GM21528 (cell line): ENCODE measurements around the gene ASB3.
A peak's percentile ranks its signal among the peaks of the same experiment; 100 is the strongest.
"Not testable (repeated sequence)": the region's sequence is repeated elsewhere in the genome, so short reads cannot be mapped to it uniquely, and the experiment has no call there.

Experiments
- ATAC-seq: cut with Tn5 transposase; IDR thresholded peaks from one replicate; pipeline ENCODE4 v1.9.1; 2021; ENCODE audit warnings: mild to moderate bottlenecking, moderate library complexity; ENCODE audit not compliant: unreplicated experiment, low FRiP score

Gene ASB3

DNA sequence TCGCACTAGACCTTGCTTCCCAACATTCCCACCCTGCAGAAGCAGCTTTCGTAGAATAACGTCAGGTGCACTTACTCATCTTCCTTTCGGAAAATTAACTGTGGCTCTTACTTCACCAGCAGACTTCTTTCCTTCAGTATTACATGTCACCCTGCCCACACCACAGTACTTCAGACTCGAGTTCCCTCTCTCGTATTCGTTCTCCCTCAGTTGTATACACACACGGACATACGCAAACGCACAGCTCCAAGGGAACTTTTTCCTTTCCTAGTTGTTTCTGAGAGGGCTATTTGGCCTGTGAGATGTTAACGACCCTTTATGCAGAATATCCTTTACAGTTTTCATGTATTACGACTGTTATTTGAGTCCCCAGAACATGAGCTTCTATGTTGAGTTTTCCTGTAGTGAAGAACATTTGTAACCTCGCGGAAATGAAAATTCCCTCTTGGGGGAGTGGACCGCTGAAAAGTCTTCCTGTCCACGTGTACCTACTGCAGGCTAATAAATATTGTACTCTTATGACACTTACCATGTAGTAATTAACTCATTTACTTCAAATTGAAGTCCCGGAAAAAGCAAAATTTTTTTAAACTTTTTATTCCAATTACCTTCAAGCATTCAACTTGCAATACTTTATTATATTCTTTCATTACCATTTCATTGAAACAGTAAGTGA lies 999 bp upstream of the ASB3 start:
- no peak for ATAC-seq

DNA sequence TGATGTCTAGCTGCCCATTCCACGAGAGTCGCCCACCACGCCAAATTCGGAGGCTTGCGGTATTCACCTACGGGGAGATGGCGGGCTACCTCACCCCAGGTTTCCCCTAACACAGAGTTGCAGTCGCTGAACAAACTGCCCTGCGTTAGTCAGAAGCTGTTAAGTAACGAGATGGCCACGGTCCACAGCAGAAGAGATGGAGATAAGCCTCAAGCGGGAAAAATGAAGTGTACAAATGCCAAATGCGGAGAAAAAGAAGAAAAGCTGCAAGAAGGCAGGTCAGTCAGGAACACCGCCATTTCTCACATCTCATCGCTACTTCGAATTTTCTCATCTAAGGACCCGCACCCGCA lies 425 bp downstream of the ASB3 start:
- peak; percentile 11 for ATAC-seq

DNA sequence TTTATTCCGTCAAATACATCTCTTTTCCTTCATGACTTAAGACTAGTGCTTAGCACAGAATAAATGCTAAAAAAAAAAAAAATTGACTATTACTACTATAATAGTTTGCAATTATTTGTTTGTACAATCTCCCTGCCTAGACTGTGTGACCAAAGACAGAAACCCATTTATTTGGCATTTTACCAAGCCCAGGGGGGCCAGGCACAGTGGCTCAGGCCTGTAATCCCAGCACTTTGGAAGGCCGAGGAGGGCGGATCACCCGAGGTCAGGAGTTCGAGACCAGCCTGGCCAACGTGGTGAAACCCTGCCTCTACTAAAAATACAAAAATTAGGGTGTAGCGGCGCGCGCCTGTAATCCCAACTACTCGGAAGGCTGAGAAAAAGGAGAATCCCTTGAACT lies 1.4 kb downstream of the ASB3 start:
- ATAC-seq, result no peak

DNA sequence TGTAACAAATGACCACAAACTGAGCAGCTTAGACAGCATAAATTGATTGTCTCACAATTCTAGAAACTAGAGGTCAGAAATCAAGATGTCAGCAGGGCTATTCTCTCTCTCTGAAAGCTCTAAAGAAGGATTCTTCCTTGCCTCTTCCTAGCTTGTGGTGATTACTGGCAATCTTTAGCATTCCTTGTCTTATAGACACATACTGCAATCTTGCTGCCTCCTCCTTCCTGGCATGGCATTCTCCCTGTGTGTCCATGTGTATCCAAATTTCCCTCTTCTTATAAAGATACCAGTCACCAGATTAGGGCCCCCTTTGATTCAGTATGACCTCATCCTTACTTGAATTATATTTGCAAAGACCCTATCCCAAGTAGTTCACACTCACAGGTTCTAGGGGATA lies 2.3 kb downstream of the ASB3 start:
- no peak for ATAC-seq

DNA sequence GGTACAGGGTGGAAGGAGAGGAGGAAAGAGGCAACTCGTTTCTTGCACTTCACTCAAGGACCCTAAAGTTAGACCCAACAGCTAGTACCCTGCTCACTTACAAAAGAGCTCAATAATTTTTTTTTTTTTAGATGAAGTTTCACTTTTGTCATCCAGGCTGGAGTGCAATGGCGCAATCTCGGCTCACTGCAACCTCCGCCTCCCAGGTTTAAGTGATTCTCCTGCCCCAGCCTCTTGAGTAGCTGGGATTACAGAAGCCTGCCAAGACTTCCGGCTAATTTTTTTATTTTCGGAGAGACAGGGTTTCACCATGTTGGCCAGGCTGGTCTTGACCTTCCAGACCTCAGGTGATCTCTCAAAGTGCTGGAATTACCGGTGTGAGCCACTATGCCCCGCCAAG lies 4.1 kb downstream of the ASB3 start:
- no peak for ATAC-seq

DNA sequence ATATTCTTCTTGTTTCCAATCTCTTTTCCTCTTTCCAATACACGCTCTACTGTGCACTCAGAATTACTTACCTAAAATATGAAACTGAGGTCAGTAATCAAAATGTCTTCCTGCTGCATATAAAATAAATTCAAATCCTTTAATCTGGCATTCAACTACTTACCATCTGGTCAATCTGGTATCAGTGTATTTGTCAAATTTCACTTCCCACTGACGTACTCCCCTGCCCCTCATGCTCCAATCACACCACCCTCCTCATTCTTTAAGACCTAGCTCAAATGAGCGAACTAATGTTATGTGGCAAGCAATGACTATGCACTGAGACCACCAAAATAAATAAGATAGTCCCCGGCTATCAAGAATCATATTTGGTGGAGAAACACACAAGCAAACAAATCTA lies 6.7 kb downstream of the ASB3 start:
- no peak for ATAC-seq

DNA sequence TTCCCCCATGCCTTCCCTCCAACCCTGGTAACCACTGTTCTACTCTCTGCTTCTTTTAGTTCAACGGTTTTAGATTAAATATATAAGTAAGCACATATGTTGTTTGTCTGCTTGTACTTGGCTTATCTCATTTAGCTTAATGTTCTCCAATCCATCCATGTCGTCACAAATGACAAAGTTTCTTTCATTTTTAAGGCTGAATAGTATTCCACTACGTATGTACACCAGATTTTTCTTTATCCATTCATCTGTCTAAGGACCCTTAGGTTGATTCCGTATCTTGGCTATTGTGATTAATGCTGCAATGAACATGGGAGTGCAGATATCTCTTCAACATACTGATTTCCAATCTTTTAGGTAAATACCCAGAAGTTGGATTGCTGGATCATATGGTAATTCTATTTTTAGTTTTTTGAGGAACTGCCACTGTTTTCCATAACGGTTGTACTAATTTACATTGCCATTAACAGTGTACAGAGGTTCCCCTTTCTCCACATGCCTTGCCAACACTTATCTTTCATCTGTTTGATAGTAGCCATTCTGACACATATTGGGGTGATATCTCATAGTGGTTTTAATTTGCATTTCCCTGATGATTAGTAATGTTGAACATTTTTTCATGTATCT lies 8.1 kb downstream of the ASB3 start:
- ATAC-seq, result no peak

DNA sequence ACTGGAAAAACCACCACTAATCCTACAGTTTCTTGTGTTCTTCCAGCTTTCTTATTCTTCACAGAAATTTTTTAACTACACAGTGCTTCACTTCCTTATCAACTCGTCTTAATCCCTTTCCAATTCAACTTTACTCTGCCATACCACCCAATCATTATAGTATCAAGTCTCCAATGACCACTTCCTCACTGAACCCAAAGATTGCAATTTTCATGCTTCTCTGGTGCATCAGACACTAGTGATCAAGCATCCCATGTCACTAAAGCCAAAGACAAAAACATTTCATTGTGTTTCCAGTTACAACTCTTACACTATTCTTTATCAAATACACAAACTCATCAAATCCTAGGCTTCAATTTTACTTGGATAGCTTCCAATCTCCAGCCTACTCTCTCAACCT lies 9.6 kb downstream of the ASB3 start:
- no peak for ATAC-seq

DNA sequence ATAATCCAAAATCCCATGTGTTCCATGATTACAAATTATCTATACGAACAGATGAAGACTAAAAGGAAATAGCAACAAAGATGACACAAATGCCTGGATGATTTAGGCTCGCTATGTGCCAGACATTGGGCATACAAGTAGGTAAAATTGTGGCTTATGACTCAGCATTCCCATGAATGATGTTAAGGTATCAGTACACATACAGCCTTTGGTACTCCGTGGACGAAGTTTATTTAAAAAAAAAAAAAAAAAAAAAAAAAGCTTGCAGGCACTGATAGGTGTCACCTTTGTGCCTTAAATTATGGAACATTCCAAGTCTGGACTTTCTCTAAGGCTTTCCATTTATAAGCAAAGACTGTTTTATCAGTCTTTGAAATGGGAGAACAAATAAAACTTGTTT lies 16.5 kb downstream of the ASB3 start:
- ATAC-seq, result no peak

DNA sequence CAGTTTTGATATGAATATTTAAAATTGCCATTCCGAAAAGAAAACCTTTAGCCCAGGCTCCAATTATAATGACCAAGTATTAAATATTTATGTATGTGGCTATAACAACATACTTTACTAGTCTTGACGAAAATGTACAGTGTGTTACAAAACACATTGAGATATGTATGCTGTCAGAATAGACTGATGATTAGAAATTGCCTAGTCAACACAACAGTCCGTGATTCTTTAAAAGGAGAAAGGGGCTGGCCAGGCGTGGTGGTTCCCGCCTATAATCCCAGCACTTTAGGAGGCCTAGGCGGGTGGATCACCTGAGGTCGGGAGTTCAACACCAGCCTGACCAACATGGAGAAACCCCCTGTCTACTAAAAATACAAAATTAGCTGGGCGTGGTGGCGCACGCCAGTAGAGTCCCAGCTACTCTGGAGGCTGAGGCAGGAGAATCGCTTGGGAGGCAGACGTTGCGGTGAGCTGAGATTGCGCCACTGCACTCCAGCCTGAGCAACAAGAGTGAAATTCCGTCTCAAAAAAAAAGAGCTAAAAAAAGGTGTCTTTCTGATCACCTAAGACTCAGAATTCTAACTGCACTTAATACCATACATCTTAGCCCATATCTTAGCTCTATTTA lies 17.3 kb downstream of the ASB3 start:
- no peak for ATAC-seq

DNA sequence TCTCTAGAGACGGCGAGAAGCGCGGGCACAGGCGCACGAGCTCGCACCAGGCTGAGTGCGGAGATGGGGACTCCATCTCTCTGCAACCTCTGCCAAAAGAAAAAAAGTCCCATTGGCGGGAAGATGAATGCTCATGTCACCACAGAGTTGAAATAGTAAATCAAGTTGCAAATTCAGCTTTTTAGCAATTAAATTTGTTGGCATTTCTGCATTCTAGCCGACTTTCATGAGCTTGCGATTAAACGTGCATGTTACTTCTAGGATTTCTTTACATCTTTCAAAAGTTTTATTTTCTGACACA lies 18.6 kb downstream of the ASB3 start:
- ATAC-seq, result peak; percentile 50

DNA sequence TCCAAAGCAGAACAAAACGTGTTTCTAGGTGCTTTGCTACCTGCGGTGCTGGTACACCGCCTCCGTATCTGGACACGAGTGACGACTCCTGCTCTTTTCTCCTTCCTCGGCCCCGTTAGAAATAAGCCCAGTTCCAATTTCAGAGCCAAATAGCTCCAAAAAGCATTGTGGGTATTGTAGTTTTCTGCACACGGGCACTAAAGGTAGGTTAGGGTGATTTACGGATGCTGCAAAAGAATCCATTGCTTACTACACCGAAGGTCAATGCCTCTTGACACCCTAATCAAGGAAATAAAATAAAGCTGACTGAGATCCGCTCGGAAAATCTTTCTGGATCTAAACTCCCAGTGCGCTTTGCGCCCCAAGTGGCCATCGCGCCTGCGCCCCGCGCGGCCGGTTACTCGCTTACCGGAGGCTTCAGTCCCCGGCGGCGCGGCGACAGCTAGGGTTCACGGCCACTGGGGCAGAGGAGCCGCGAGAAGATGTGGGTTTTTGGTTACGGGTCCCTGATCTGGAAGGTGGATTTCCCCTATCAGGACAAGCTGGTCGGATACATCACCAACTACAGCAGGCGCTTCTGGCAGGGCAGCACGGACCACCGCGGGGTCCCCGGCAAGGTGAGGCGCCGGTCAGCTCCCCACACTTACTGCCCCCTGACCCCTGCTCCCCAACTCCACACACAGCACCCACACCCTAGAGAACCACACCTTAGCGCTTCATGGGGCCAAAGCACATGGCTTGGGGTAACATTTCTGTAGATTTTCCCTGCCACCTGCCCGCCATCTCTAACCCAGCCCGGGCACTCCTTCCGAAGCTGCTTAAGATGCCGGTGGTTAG lies 19.1 kb downstream of the ASB3 start, which contains the start of gene CHAC2:
CHAC2 (plus strand) TSS at position 400 of the 837 bp plus-strand sequence; CDS start at position 483, 83 bp downstream.
- peak; percentile 95 for ATAC-seq

DNA sequence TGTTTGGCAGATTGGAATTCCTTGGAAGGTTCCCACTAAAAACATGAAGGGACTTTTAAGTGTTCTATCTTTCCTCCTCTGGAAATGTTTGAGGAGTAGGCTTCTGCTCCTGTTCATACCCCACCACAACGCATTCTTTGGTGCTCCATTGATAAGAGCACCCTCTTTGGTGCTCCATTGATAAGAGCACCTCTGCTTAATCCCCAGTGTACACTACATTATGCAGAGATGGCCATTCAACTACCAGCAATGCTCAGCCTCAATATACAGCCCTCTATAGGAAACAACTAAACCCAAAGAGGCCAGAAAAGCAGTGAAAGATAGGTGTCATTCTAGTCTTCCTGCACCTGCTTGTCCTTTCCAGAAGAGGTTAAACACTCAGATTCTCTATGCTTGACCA lies 21.0 kb downstream of the ASB3 start:
- no peak for ATAC-seq

DNA sequence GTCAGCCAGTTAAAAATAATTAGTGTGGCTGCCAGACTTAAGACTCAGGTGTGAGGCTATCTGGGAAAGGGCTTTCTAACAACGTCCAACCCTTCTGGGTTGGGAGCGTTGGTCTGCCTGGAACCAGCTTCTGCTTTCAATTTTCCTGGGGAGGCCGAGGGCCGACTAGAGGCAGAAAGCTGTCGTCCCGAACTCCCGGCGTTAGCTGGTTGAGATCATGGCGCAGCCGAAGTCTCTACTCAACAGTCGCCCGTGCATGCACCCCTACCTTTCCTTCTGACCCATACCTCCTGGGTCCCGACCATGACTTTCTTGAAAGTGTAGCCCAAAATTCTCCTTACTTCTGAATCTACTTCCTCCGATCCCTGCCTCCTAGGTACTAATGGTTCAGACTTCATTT lies 29.5 kb downstream of the ASB3 start:
- not testable (repeated sequence) for ATAC-seq

DNA sequence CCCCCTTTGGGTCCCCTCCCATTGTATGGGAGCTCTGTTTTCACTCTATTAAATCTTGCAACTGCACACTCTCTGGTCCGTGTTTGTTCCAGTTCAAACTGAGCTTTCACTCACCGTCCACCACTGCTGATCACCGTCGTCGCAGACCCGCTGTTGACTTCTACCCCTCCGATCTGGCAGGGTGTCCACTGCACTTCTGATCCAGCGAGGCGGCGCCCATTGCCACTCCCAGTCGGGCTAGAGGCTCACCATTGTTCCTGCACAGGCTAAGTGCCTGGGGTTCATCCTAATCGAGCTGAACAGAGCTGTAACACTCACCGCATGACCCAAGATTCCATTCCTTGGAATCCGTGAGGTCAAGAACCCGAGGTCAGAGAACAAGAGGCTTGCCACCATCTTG lies 30.1 kb downstream of the ASB3 start:
- ATAC-seq, result no peak

DNA sequence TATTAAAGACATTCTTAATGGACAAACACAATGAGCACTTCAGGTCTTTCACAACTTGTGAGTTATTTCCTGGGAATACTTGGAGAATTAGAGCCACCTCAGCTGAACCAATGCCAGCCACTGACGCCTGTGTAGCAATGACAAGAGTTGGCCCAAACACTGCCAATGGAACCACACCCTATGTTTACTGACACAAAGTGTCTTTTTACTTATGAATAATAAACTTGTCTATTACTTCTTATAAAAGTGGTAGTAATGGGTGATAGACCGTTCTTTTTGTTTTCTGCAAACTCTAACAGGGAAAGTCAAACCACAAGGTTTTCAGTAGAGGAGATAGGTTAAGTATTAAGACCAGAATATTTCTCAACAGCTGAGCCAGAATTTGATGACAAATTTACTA lies 31.6 kb downstream of the ASB3 start:
- ATAC-seq, result no peak

DNA sequence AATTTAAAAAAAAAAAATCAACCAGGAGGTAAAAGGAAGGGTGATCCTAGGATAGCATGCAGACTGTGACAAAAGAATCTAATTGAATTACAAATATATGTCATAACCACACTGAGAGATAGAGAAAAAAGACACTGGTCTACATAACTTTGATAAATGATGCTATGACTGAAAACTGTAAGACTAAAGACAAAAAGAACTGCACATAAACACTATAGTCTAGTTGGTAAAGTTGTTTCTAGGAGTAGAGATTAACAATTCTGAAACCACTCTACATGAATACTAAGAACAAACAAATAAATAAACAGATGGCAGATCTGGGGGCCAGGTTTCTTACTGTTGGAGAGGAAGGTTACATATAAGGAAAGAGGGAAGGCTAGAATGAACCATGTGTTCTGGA lies 33.7 kb downstream of the ASB3 start:
- no peak for ATAC-seq

DNA sequence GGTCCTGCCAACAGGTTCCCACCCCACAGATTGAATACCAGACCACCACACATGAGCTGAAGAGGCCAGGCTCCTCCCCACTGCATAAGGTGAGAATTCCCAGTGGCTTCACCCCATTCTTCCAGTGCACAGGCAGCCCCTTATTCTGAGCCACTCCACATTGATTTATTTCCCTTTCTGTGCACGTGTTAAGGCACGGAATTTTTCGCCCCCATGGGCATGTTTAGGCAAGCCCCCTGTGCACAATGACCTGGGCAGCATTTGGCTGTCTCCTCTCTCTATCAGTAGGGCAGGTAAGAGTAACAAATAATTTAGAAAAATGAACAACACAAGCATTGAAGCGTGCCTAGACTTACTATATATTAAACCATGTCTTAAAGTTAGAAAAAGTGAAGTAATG lies 34.4 kb downstream of the ASB3 start:
- no peak for ATAC-seq

DNA sequence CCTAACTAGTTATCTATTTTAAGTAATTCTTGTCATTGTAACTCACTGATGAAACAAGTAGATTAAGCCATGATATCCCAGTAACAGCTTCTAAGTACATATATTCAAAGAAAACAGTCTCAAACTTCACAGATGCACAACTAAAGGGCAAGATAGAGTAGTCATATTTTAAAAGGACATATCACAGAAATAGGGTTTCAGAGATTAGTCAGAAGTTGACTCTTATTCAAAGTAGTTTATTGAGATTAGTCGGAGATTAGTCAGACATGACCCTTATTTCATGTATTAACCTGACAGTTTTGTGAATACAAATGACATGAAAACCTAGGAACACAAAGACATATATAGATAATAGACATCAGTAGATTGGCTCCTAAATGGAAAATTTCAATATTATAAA lies 35.0 kb downstream of the ASB3 start:
- peak; percentile 94 for ATAC-seq

DNA sequence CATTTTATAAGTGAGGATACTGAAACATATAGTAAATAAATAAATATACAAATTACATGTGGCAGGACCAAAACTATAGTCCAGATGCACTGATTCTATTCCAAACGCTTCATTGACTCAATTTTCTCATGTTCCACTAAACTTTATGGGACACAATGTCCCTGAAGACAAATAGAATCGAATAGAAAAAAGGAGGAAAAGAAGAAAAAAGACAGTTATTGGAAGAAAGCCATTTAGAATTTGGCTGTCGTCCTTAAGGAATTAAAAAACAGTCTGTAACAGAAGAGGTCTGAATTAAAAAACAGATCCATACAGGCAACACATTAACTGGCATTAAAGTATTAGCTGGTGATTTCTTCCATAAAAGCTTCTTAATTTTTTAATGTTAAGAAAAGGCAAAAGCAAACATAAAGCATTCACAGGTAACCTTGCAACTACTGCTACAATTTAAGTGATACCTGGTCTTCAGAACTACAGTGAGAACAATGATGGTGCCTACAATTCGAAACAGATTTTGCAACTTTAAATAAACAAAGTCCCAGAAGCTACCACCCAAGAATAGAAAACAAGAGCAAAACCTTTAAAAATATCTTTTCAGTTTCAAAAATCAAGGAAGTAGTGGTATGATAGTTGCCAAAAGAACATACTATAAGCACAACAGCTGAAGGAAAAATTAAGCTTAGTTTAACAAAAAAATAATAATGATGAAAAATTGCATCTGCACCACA lies 36.5 kb downstream of the ASB3 start:
- no peak for ATAC-seq
